Measurements from ENCODE around the gene TPST1. TPM values are rescaled to one million over a fixed set of nuclear protein-coding genes. Genes with fewer than 3 reads are reported as not detected.

The TPST1 gene
- total RNA-seq, 4 donors from 2014 or later = 31.9 to 38.3 (median 36.8) TPM

GRCh38 chr7:66238773-66239466 lies 33.8 kb downstream of the TPST1 start:
- H3K27ac ChIP-seq = no peak overlapping the region
- no peak for DNase-seq (ENCODE audit: low spot score in 2 of 2)
- H3K9me3 ChIP-seq = no peaks in the 10 kb centered on the region
- peaks cover 0 to 7% (median 0%) of the 10 kb centered on the region in 4 donors for H3K4me1 ChIP-seq
- H3K36me3 ChIP-seq = peaks cover 0 to 6% (median 0%) of the 10 kb centered on the region in 3 donors
- 60 to 68% methylated on average over 5 of the region's 5 CpGs for WGBS, 2 donors
- H3K27me3 ChIP-seq = no peaks in the 10 kb centered on the region
- TF ChIP-seq EP300 (IDR thresholded peaks at IDR 0.05) (no peak), CTCF (IDR thresholded peaks at IDR 0.05) (no peak), POLR2A (IDR thresholded peaks at IDR 0.05) (no peak)
- H3K4me3 ChIP-seq = no peak overlapping the region

- no peaks in the 10 kb centered on the region for H3K27me3 ChIP-seq
- H3K4me3 ChIP-seq = no peak overlapping the region
- TF ChIP-seq POLR2A (IDR thresholded peaks at IDR 0.05) (no peak), EP300 (IDR thresholded peaks at IDR 0.05) (no peak), CTCF (IDR thresholded peaks at IDR 0.05) (no peak)
- H3K4me1 ChIP-seq = peaks cover 0 to 7% (median 0%) of the 10 kb centered on the region in 4 donors
- no peak for DNase-seq (ENCODE audit: low spot score in 2 of 2)
- no peaks in the 10 kb centered on the region for H3K9me3 ChIP-seq
- WGBS, 2 donors = 77 to 79% methylated on average over 1 of the region's 1 CpG
- H3K36me3 ChIP-seq = peaks cover 0 to 6% (median 0%) of the 10 kb centered on the region in 3 donors
- no peak overlapping the region for H3K27ac ChIP-seq
Measured at GRCh38 chr7:66239467-66239856, 34.3 kb downstream of the TPST1 start.

- no peak for DNase-seq (ENCODE audit: low spot score in 2 of 2)
- peaks cover 0 to 11% (median 0%) of the 10 kb centered on the region in 3 donors for H3K36me3 ChIP-seq
- H3K27me3 ChIP-seq = no peaks in the 10 kb centered on the region
- no peaks in the 10 kb centered on the region for H3K9me3 ChIP-seq
- H3K4me3 ChIP-seq = no peak overlapping the region
- TF ChIP-seq CTCF (IDR thresholded peaks at IDR 0.05) = no peak
- no peak for TF ChIP-seq EP300 (IDR thresholded peaks at IDR 0.05)
- no peak for TF ChIP-seq POLR2A (IDR thresholded peaks at IDR 0.05)
- H3K27ac ChIP-seq = no peak overlapping the region
- 75 to 77% methylated on average over 2 of the region's 2 CpGs for WGBS, 2 donors
- peaks cover 0 to 8% (median 0%) of the 10 kb centered on the region in 4 donors for H3K4me1 ChIP-seq
Measured at GRCh38 chr7:66245008-66245407, 39.9 kb downstream of the TPST1 start.

- TF ChIP-seq POLR2A (IDR thresholded peaks at IDR 0.05) (no peak), CTCF (IDR thresholded peaks at IDR 0.05) (no peak), EP300 (IDR thresholded peaks at IDR 0.05) (no peak)
- WGBS, 2 donors = 76 to 83% methylated on average over 2 of the region's 2 CpGs
- no peak for DNase-seq (ENCODE audit: low spot score in 2 of 2)
- Histone ChIP-seq H3K36me3 (peaks cover 0 to 6% (median 0%) of the 10 kb centered on the region in 3 donors), H3K9me3 (no peaks in the 10 kb centered on the region), H3K4me1 (peaks cover 0 to 8% (median 0%) of the 10 kb centered on the region in 4 donors), H3K27me3 (no peaks in the 10 kb centered on the region), H3K4me3 (no peak overlapping the region), H3K27ac (no peak overlapping the region)
Measured at GRCh38 chr7:66246554-66247171, 41.5 kb downstream of the TPST1 start.

- Histone ChIP-seq H3K27ac (no peak overlapping the region), H3K9me3 (no peaks in the 10 kb centered on the region), H3K27me3 (no peaks in the 10 kb centered on the region), H3K4me1 (peaks cover 0 to 8% (median 0%) of the 10 kb centered on the region in 4 donors), H3K4me3 (no peak overlapping the region), H3K36me3 (peaks cover 0 to 6% (median 0%) of the 10 kb centered on the region in 3 donors)
- no peak for DNase-seq (ENCODE audit: low spot score in 2 of 2)
- TF ChIP-seq CTCF (IDR thresholded peaks at IDR 0.05) = no peak
- TF ChIP-seq POLR2A (IDR thresholded peaks at IDR 0.05) = no peak
- no peak for TF ChIP-seq EP300 (IDR thresholded peaks at IDR 0.05)
- WGBS, 2 donors = 92 to 94% methylated on average over 4 of the region's 4 CpGs
Measured at GRCh38 chr7:66247380-66248078, 42.4 kb downstream of the TPST1 start.
